GM12878 (cell line): ENCODE measurements around the gene GALNS.

Source experiments
- KLF5 ChIP-seq: fragments of 450-650 bp; IDR thresholded peaks from 2 replicates; pipeline ENCODE4 v1.6.1; 2014; ENCODE audit warnings: mild to moderate bottlenecking; ENCODE audit not compliant: partially characterized antibody
- POLR2AphosphoS5 ChIP-seq: IDR thresholded peaks from 2 replicates; pipeline ENCODE4 v1.6.1; 2011; ENCODE audit warnings: mild to moderate bottlenecking, low read length, inconsistent platforms
- RBBP5 ChIP-seq: fragments of 200-600 bp; sonication (generic); conservative IDR thresholded peaks from 2 replicates; pipeline ENCODE4 v1.6.1; 2016
- ZBED1 ChIP-seq: IDR thresholded peaks from 2 replicates; pipeline ENCODE4 v1.6.1; 2016; ENCODE audit warnings: borderline replicate concordance
- TF ChIP-seq, protein P1 (sequence below), 3 experiments: IDR thresholded peaks in 2 of 3; conservative IDR thresholded peaks in 1 of 3; 2 replicates each; pipeline ENCODE4 v1.5.1; 2011; ENCODE audit warnings: low read depth in 3 of 3, low read length in 3 of 3, mild to moderate bottlenecking in 3 of 3, control low read depth in 2 of 3, moderate library complexity in 2 of 3, inconsistent platforms in 1 of 3, mixed read lengths in 1 of 3; ENCODE audit not compliant: control insufficient read depth in 2 of 3, insufficient read depth in 1 of 3; ENCODE audit errors: extremely low read depth in 1 of 3
- TF ChIP-seq, protein P2 (sequence below): IDR thresholded peaks from 2 replicates; pipeline ENCODE4 v1.6.1; 2011; ENCODE audit warnings: borderline replicate concordance, low read depth, mild to moderate bottlenecking, moderate library complexity, mixed read lengths, low read length; ENCODE audit not compliant: insufficient read depth; ENCODE audit errors: extremely low read length

GRCh38 chr16:88848557-88848956, 8.2 kb downstream of the GALNS start:
- no peak for TF ChIP-seq ZBED1
- TF ChIP-seq KLF5 = no peak
- TF ChIP-seq RBBP5 = no peak
- TF ChIP-seq, protein P1, sequence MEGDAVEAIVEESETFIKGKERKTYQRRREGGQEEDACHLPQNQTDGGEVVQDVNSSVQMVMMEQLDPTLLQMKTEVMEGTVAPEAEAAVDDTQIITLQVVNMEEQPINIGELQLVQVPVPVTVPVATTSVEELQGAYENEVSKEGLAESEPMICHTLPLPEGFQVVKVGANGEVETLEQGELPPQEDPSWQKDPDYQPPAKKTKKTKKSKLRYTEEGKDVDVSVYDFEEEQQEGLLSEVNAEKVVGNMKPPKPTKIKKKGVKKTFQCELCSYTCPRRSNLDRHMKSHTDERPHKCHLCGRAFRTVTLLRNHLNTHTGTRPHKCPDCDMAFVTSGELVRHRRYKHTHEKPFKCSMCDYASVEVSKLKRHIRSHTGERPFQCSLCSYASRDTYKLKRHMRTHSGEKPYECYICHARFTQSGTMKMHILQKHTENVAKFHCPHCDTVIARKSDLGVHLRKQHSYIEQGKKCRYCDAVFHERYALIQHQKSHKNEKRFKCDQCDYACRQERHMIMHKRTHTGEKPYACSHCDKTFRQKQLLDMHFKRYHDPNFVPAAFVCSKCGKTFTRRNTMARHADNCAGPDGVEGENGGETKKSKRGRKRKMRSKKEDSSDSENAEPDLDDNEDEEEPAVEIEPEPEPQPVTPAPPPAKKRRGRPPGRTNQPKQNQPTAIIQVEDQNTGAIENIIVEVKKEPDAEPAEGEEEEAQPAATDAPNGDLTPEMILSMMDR (IDR thresholded peaks at IDR 0.05 in 2 of 3, conservative IDR thresholded peaks at IDR 0.05 in 1 of 3; ENCODE audit: control insufficient read depth in 2 of 3, extremely low read depth in 1 of 3, insufficient read depth in 1 of 3, low read depth in 3 of 3, low read length in 3 of 3) = no peak
- TF ChIP-seq, protein P2, sequence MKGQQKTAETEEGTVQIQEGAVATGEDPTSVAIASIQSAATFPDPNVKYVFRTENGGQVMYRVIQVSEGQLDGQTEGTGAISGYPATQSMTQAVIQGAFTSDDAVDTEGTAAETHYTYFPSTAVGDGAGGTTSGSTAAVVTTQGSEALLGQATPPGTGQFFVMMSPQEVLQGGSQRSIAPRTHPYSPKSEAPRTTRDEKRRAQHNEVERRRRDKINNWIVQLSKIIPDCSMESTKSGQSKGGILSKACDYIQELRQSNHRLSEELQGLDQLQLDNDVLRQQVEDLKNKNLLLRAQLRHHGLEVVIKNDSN = no peak
- no peak for TF ChIP-seq POLR2AphosphoS5
